HepG2 (cell line): ENCODE results near the gene ACER2. TPM values are rescaled to one million over a fixed set of nuclear protein-coding genes. Genes with fewer than 3 reads are reported as not detected.

Source experiments
- ATAC-seq: fragments of 200-7000 bp; cut with Tn5 transposase; 3 replicates; pipeline ENCODE4 v1.9.1; 2020; ENCODE audit warnings: mild to moderate bottlenecking, moderate library complexity
- BruUV-seq: library from RNA; stranded (reverse); fragments of 400-500 nt; replicated peaks from 2 replicates; lab custom pipeline; 2021; lab: Mats Ljungman, UMichigan
- CTCF ChIA-PET: fragments of 300-600 bp; formaldehyde crosslinking; extraction: SDS; loops from one replicate; lab custom pipeline; 2021; ENCODE audit warnings: low total read pairs, inconsistent platforms, low intra/inter-chr PET ratio; lab: Yijun Ruan, JAX
- POLR2A ChIA-PET: fragments of 350-600 bp; sonication (Branson Sonifier 250); formaldehyde crosslinking; loops from one replicate; lab custom pipeline; 2020; ENCODE audit warnings: antibody characterized with exemption, inconsistent platforms; lab: Yijun Ruan, JAX
- DNase-seq: peaks from one replicate; pipeline ENCODE4 v3.0.0-alpha.2; 2015; ENCODE audit warnings: low spot score
- FAIRE-seq: peaks from 3 replicates; lab custom pipeline; 2011; peaks lifted over from hg19 to GRCh38; lab: Jason Lieb, UNC
- H2AFZ ChIP-seq: one replicate; pipeline ENCODE4 v1.6.1; 2011; ENCODE audit warnings: low read length, inconsistent platforms
- H3K27ac ChIP-seq: fragments of 300-600 bp; 3 replicates; pipeline ENCODE4 v1.8.0; 2011; ENCODE audit warnings: mixed run types, mild to moderate bottlenecking, mixed read lengths, low read length, inconsistent platforms; ENCODE audit not compliant: insufficient read depth; ENCODE audit errors: extremely low read length
- H3K27me3 ChIP-seq, 2 experiments: fragments of 200-600 bp in 1 of 2; 2 replicates in 1 of 2; 3 replicates in 1 of 2; pipeline versions ENCODE4 v1.6.0 to v1.8.0; 2011; ENCODE audit warnings: low read length in 2 of 2, mild to moderate bottlenecking in 2 of 2, moderate library complexity in 2 of 2, inconsistent platforms in 1 of 2; ENCODE audit not compliant: insufficient read depth in 2 of 2, control insufficient read depth in 1 of 2
- H3K36me3 ChIP-seq, 2 experiments: fragments of 200-600 bp in 1 of 2; replicated peaks in 1 of 2; 2 replicates in 1 of 2; 3 replicates in 1 of 2; pipeline versions ENCODE4 v1.5.1 to v1.8.0; 2011; ENCODE audit warnings: low read length in 2 of 2, inconsistent platforms in 1 of 2; ENCODE audit not compliant: insufficient read depth in 2 of 2, control insufficient read depth in 1 of 2
- H3K4me1 ChIP-seq: 2 replicates; pipeline ENCODE4 v1.5.1; 2012; ENCODE audit warnings: low read length, inconsistent platforms; ENCODE audit not compliant: insufficient read depth
- H3K4me2 ChIP-seq: 2 replicates; pipeline ENCODE4 v1.6.0; 2011; ENCODE audit warnings: low read depth, low read length, inconsistent platforms
- H3K4me3 ChIP-seq, 3 experiments: fragments of 200-600 bp in 1 of 3; sonication (generic), shearing (Covaris generic) in 1 of 3; replicated peaks in 1 of 3; 2 replicates each; pipeline ENCODE4 v1.5.1; 2011 to 2016; ENCODE audit warnings: low read length in 3 of 3, inconsistent platforms in 2 of 3, low read depth in 2 of 3, mild to moderate bottlenecking in 2 of 3, control low read depth in 1 of 3, mixed read lengths in 1 of 3; ENCODE audit not compliant: insufficient read depth in 1 of 3
- H3K79me2 ChIP-seq: one replicate; pipeline ENCODE4 v1.6.1; 2011; ENCODE audit warnings: low read length, inconsistent platforms; ENCODE audit not compliant: insufficient read depth
- H3K9ac ChIP-seq: 2 replicates; pipeline ENCODE4 v1.6.0; 2011; ENCODE audit warnings: mild to moderate bottlenecking, low read depth, low read length, inconsistent platforms; ENCODE audit not compliant: insufficient read depth
- H3K9me3 ChIP-seq: 2 replicates; pipeline ENCODE4 v1.5.1; 2012; ENCODE audit warnings: mild to moderate bottlenecking, low read length
- H4K20me1 ChIP-seq: 2 replicates; pipeline ENCODE4 v1.6.0; 2011; ENCODE audit warnings: inconsistent platforms, mild to moderate bottlenecking, low read length, moderate library complexity; ENCODE audit not compliant: insufficient read depth
- ELF1 ChIP-seq: sonication (generic); formaldehyde crosslinking; IDR thresholded peaks from 2 replicates; pipeline ENCODE4 v1.4.0; 2020; ENCODE audit warnings: missing genetic modification reagents
- GATA4 ChIP-seq: sonication (generic); IDR thresholded peaks from 2 replicates; pipeline ENCODE4 v1.6.1; 2016; ENCODE audit warnings: antibody characterized with exemption, low read depth, borderline replicate concordance
- IRF1 ChIP-seq: sonication (generic); formaldehyde crosslinking; IDR thresholded peaks from 2 replicates; pipeline ENCODE4 v1.4.0; 2020; ENCODE audit warnings: low read depth, mild to moderate bottlenecking, missing genetic modification reagents
- MAFK ChIP-seq, 2 experiments: IDR thresholded peaks in 1 of 2; conservative IDR thresholded peaks in 1 of 2; 2 replicates each; pipeline ENCODE4 v1.6.1; 2011; ENCODE audit warnings: improper control_type of control experiment in 2 of 2, low read length in 2 of 2
- MYC ChIP-seq: sonication (generic); formaldehyde crosslinking; IDR thresholded peaks from 2 replicates; pipeline ENCODE4 v1.9.0; 2021; ENCODE audit warnings: missing genetic modification reagents, borderline replicate concordance
- RARG ChIP-seq: sonication (generic); formaldehyde crosslinking; IDR thresholded peaks from 2 replicates; pipeline ENCODE4 v1.4.0; 2020; ENCODE audit warnings: low read depth, mild to moderate bottlenecking, missing genetic modification reagents
- ZBTB1 ChIP-seq: sonication (generic); formaldehyde crosslinking; IDR thresholded peaks from 2 replicates; pipeline ENCODE4 v1.4.0; 2020; ENCODE audit warnings: missing genetic modification reagents, borderline replicate concordance
- ZBTB42 ChIP-seq: sonication (generic); formaldehyde crosslinking; IDR thresholded peaks from 2 replicates; pipeline ENCODE4 v1.5.0; 2020; ENCODE audit warnings: mild to moderate bottlenecking, missing genetic modification reagents
- ZNF256 ChIP-seq: sonication (generic); formaldehyde crosslinking; conservative IDR thresholded peaks from 2 replicates; pipeline ENCODE4 v1.4.0; 2020; ENCODE audit warnings: missing genetic modification reagents
- ZNF639 ChIP-seq: conservative IDR thresholded peaks from 2 replicates; pipeline ENCODE4 v1.6.1; 2018; ENCODE audit warnings: missing genetic modification reagents
- ZNF816 ChIP-seq: sonication (generic); formaldehyde crosslinking; IDR thresholded peaks from 2 replicates; pipeline ENCODE4 v1.8.0; 2022; ENCODE audit warnings: missing genetic modification reagents, mild to moderate bottlenecking, borderline replicate concordance
- WGBS: methylation state at CpG from one replicate; pipeline ENCODE4 v1.1.6; 2017; ENCODE audit warnings: low lambda C conversion rate; 5-methylcytosine and 5-hydroxymethylcytosine counted together
- in situ Hi-C: cut with HindIII; loops from 2 replicates; pipeline ENCODE4 v1.10.0; 2017; ENCODE audit warnings: low pct_unique_long_range_greater_than_20kb; ENCODE audit not compliant: extremely low pct_ligation_motif_present
- intact Hi-C: fragments of 100-400 bp; cut with micrococcal nuclease; formaldehyde crosslinking; loops from one replicate; pipeline ENCODE4 v1.10.0; 2022; ENCODE audit not compliant: unreplicated experiment
- polyA plus RNA-seq, 8 experiments: library from polyadenylated mRNA; depleted of rRNA in 3 of 8; stranded (reverse) in 7 of 8; unstranded in 1 of 8; fragments of >200 nt; fragmentation: Illumina TruSeq in 4 of 8; extraction: Trizol in 4 of 8; gene quantifications; 2 replicates each; pipeline versions ENCODE4 v1.2.1 to v1.2.3, GENCODE V29; 2011 to 2016; ENCODE audit warnings: low read depth in 4 of 8, missing spikeins in 1 of 8, mixed read lengths in 1 of 8; ENCODE audit not compliant: insufficient read depth in 1 of 8
- total RNA-seq, 5 experiments: library from RNA; depleted of rRNA; stranded (reverse); fragments of >200 nt; fragmentation: Illumina TruSeq; extraction: Trizol; gene quantifications; 2 replicates each; pipeline ENCODE4 v1.2.3, GENCODE V29; 2016; ENCODE audit warnings: low read depth in 1 of 5

Gene ACER2
- total and polyA plus RNA-seq, 2 of the 13 experiments (the other 11 are each of a cell fraction or from before 2014, with no cell fraction given): 1.9 to 3.4 TPM

- FAIRE-seq (no peak), DNase-seq (no peak), ATAC-seq (no peak)
- Histone ChIP-seq H3K9me3 (no peaks in the 10 kb centered on the region), H4K20me1 (no peaks in the 10 kb centered on the region), H2AFZ (no peak overlapping the region), H3K9ac (no peak overlapping the region), H3K4me1 (peaks cover 5% of the 10 kb centered on the region), H3K36me3 (no peaks in the 10 kb centered on the region), H3K79me2 (no peaks in the 10 kb centered on the region), H3K4me2 (no peak overlapping the region), H3K27ac (no peak overlapping the region), H3K4me3 (no peak overlapping the region), H3K27me3 (no peaks in the 10 kb centered on the region)
- no peak for TF ChIP-seq GATA4
- no peak for TF ChIP-seq ELF1 (CRISPR knock-in tag)
- TF ChIP-seq MYC (CRISPR knock-in tag): no peak
- TF ChIP-seq ZBTB1 (CRISPR knock-in tag): no peak
- TF ChIP-seq ZNF816 (CRISPR knock-in tag): no peak
- WGBS: 60% methylated on average over 6 of the region's 6 CpGs
- ChIA-PET POLR2A (no interaction called here), CTCF (no interaction called here)
- no TSS peak for BruUV-seq
- in situ Hi-C loops: no loop called here
- intact Hi-C loops: no loop called here
Observed at GRCh38 chr9:19385786-19386501, 22.9 kb upstream of the ACER2 start.

DNA sequence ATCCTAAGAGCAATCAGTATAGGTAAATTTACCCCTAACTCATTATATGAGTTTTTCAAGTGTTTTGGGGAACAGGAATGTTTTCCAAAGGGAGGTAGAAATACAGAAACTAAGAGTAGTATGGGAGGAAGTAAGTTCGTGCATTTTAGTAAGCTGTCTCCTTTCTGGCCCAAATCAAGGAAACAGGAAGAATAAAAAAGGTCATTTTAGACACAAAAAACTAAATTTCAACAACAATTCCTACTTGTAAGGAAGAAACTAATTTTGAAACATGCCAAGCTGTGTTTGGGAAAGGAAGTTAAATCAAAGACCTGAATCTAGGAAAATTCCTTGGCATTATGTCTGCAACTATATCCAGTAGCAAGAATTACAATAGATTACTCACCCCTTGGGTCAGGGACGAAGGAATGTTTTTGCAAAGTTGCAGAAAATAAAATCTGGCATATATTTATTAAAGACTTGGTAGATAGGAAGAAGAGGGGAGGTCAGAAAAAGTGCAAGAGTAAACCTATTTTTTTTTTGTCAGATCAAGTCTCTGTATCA is 22.2 kb upstream of the ACER2 start:
- no peaks in the 10 kb centered on the region; the same call in 1 of the 2 replicates for H3K4me1 ChIP-seq
- ATAC-seq (no peak), DNase-seq (no peak), FAIRE-seq (no peak)
- H3K9me3 ChIP-seq: no peaks in the 10 kb centered on the region
- no TSS peak for BruUV-seq
- no peaks in the 10 kb centered on the region for H3K27me3 ChIP-seq
- no peaks in the 10 kb centered on the region for H3K79me2 ChIP-seq
- ChIA-PET POLR2A (no interaction called here), CTCF (no interaction called here)
- no peaks in the 10 kb centered on the region for H3K36me3 ChIP-seq
- H2AFZ ChIP-seq: no peak overlapping the region
- in situ Hi-C loops (no loop called here), intact Hi-C loops (no loop called here)
- 9% methylated on average over 2 of the region's 2 CpGs for WGBS
- no peaks in the 10 kb centered on the region for H4K20me1 ChIP-seq
- no peak overlapping the region for H3K4me2 ChIP-seq
- no peak for TF ChIP-seq IRF1
- no peak for TF ChIP-seq ZBTB42
- no peak for TF ChIP-seq ZNF639
- TF ChIP-seq MAFK (conservative IDR thresholded peaks at IDR 0.05 in 1 of 2, IDR thresholded peaks at IDR 0.05 in 1 of 2; ENCODE audit: low read length in 2 of 2): 0 out of 4 replicates have a peak, but pooled peaks of 1 of the 2 experiments have one; percentile 21
- no peak for TF ChIP-seq ZNF256 (CRISPR knock-in tag)
- TF ChIP-seq RARG (CRISPR knock-in tag): no peak
- no peak overlapping the region for H3K27ac ChIP-seq
- H3K9ac ChIP-seq: no peak overlapping the region
- H3K4me3 ChIP-seq: no peak overlapping the region
